Breast epithelium (tissue), 3 donors: Measurements from ENCODE around the gene CTDSP2.

Experiments
- CTCF ChIP-seq, 3 donors: fragments of 450-650 bp; IDR thresholded peaks; one replicate each; pipeline ENCODE4 v1.5.1; 2016 to 2017; ENCODE audit warnings: antibody characterized with exemption in 3 of 3, mild to moderate bottlenecking in 3 of 3, moderate library complexity in 3 of 3
- POLR2A ChIP-seq: fragments of 450-650 bp; IDR thresholded peaks from one replicate; pipeline ENCODE4 v1.6.1; 2016; ENCODE audit warnings: antibody characterized with exemption, mild to moderate bottlenecking, moderate library complexity
- POLR2AphosphoS5 ChIP-seq, 3 donors: sonication (generic); formaldehyde crosslinking; IDR thresholded peaks; one replicate each; pipeline ENCODE4 v1.6.1; 2017; ENCODE audit warnings: antibody characterized with exemption in 3 of 3

GRCh38 chr12:57825451-57825850 lies 21.1 kb downstream of the CTDSP2 start:
- TF ChIP-seq CTCF (IDR thresholded peaks at IDR 0.05) = no peak
- TF ChIP-seq POLR2AphosphoS5 (IDR thresholded peaks at IDR 0.05) = no peak
- no peak for TF ChIP-seq POLR2A
